Measurements from ENCODE around the gene C12orf43.

GRCh38 chr12:121010860-121011259, 5.4 kb downstream of the C12orf43 start:
- no peak for TF ChIP-seq CTCF (IDR thresholded peaks at IDR 0.05; ENCODE audit: insufficient read depth, low read length)
- TF ChIP-seq REST (IDR thresholded peaks at IDR 0.05; ENCODE audit: insufficient replicate concordance, low read depth), result no peak
- no peak for TF ChIP-seq POLR2AphosphoS5 (IDR thresholded peaks at IDR 0.05; ENCODE audit: low read depth)
- no peak for TF ChIP-seq GABPA (IDR thresholded peaks at IDR 0.05; ENCODE audit: low read depth)
- no peak for TF ChIP-seq SPI1 (IDR thresholded peaks at IDR 0.05; ENCODE audit: borderline replicate concordance, low read depth)

All from HL-60 (cell line).